Measurements from ENCODE around the gene NMRAL1.

DNA sequence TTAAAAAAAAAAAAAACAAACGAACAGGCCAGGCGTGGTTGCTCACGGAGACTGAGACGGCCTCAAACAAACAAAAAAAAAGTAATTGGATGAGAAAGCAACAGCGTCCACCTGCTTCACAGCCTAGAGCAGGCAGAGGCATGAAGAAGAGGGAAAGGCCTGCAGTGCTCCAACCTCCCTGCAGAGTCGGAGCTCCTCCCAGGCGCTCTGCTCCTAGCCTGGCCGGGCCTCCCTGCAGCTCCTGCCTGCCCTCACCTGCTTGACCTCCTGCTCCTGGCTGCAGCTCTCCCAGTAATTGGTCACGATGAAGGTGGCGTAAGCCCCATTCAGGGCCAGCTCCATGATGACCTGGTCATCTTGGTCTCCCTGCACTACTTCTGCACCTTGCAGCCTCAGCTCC is 5.5 kb downstream of the NMRAL1 start:
- TF ChIP-seq, protein P1, sequence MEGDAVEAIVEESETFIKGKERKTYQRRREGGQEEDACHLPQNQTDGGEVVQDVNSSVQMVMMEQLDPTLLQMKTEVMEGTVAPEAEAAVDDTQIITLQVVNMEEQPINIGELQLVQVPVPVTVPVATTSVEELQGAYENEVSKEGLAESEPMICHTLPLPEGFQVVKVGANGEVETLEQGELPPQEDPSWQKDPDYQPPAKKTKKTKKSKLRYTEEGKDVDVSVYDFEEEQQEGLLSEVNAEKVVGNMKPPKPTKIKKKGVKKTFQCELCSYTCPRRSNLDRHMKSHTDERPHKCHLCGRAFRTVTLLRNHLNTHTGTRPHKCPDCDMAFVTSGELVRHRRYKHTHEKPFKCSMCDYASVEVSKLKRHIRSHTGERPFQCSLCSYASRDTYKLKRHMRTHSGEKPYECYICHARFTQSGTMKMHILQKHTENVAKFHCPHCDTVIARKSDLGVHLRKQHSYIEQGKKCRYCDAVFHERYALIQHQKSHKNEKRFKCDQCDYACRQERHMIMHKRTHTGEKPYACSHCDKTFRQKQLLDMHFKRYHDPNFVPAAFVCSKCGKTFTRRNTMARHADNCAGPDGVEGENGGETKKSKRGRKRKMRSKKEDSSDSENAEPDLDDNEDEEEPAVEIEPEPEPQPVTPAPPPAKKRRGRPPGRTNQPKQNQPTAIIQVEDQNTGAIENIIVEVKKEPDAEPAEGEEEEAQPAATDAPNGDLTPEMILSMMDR (conservative IDR thresholded peaks at IDR 0.05; ENCODE audit: low read depth in 2 of 2) = no peak
- TF ChIP-seq EZH2 (IDR thresholded peaks at IDR 0.05; ENCODE audit: low read depth, unreplicated experiment) (no peak), POLR2AphosphoS5 (IDR thresholded peaks at IDR 0.05; ENCODE audit: low read depth) (no peak), NANOG (IDR thresholded peaks at IDR 0.05; ENCODE audit: borderline replicate concordance) (no peak), ZNF114 (CRISPR knock-in tag; IDR thresholded peaks at IDR 0.05) (no peak), STAT1 (IDR thresholded peaks at IDR 0.05; ENCODE audit: unreplicated experiment) (no peak)
- TF ChIP-seq, protein P2, sequence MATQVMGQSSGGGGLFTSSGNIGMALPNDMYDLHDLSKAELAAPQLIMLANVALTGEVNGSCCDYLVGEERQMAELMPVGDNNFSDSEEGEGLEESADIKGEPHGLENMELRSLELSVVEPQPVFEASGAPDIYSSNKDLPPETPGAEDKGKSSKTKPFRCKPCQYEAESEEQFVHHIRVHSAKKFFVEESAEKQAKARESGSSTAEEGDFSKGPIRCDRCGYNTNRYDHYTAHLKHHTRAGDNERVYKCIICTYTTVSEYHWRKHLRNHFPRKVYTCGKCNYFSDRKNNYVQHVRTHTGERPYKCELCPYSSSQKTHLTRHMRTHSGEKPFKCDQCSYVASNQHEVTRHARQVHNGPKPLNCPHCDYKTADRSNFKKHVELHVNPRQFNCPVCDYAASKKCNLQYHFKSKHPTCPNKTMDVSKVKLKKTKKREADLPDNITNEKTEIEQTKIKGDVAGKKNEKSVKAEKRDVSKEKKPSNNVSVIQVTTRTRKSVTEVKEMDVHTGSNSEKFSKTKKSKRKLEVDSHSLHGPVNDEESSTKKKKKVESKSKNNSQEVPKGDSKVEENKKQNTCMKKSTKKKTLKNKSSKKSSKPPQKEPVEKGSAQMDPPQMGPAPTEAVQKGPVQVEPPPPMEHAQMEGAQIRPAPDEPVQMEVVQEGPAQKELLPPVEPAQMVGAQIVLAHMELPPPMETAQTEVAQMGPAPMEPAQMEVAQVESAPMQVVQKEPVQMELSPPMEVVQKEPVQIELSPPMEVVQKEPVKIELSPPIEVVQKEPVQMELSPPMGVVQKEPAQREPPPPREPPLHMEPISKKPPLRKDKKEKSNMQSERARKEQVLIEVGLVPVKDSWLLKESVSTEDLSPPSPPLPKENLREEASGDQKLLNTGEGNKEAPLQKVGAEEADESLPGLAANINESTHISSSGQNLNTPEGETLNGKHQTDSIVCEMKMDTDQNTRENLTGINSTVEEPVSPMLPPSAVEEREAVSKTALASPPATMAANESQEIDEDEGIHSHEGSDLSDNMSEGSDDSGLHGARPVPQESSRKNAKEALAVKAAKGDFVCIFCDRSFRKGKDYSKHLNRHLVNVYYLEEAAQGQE (IDR thresholded peaks at IDR 0.05; ENCODE audit: unreplicated experiment) = no peak

Data from GM23338 (cell line).